Smooth muscle cell (in vitro differentiated cells): ENCODE results near the gene BCR. TPM values are rescaled to one million over a fixed set of nuclear protein-coding genes. Genes with fewer than 3 reads are reported as not detected.
"Not testable (repeated sequence)": the region's sequence is repeated elsewhere in the genome, so short reads cannot be mapped to it uniquely, and the experiment has no call there.

Experiments used
- DNase-seq: peaks from one replicate; lab custom pipeline; 2025; ENCODE audit not compliant: unreplicated experiment; lab: John Stamatoyannopoulos, UW
- H2AFZ ChIP-seq: fragments of 200-600 bp; sonication (generic); 2 replicates; pipeline ENCODE4 v1.6.0; 2016; ENCODE audit warnings: antibody characterized with exemption, low read depth, mild to moderate bottlenecking
- H3F3A ChIP-seq: fragments of 200-600 bp; sonication (generic); 2 replicates; pipeline ENCODE4 v1.6.0; 2017; ENCODE audit warnings: antibody characterized with exemption, low read depth
- H3K27ac ChIP-seq: fragments of 200-600 bp; sonication (generic); 2 replicates; pipeline ENCODE4 v1.5.1; 2016; ENCODE audit warnings: low read depth, mild to moderate bottlenecking
- H3K27me3 ChIP-seq: fragments of 200-600 bp; sonication (generic); 2 replicates; pipeline ENCODE4 v1.6.1; 2016; ENCODE audit warnings: low read depth, mild to moderate bottlenecking
- H3K36me3 ChIP-seq: fragments of 200-600 bp; sonication (generic); 2 replicates; pipeline ENCODE4 v1.5.1; 2016; ENCODE audit warnings: low read depth
- H3K4me1 ChIP-seq: fragments of 200-600 bp; sonication (generic); 2 replicates; pipeline ENCODE4 v1.5.1; 2016; ENCODE audit warnings: low read depth
- H3K4me2 ChIP-seq: fragments of 200-600 bp; sonication (generic); 2 replicates; pipeline ENCODE4 v1.6.0; 2016; ENCODE audit warnings: mild to moderate bottlenecking
- H3K4me3 ChIP-seq: fragments of 200-600 bp; sonication (generic); 2 replicates; pipeline ENCODE4 v1.5.1; 2016; ENCODE audit warnings: mild to moderate bottlenecking
- H3K79me2 ChIP-seq: fragments of 200-600 bp; sonication (generic); 2 replicates; pipeline ENCODE4 v1.6.0; 2016; ENCODE audit warnings: low read depth, mild to moderate bottlenecking
- H3K9ac ChIP-seq: fragments of 200-600 bp; sonication (generic); 2 replicates; pipeline ENCODE4 v1.6.0; 2016; ENCODE audit warnings: low read depth
- H3K9me3 ChIP-seq: fragments of 200-600 bp; sonication (generic); replicated peaks from 2 replicates; pipeline ENCODE4 v1.5.1; 2016; ENCODE audit warnings: low read depth
- H4K20me1 ChIP-seq: fragments of 200-600 bp; sonication (generic); 2 replicates; pipeline ENCODE4 v1.6.0; 2016; ENCODE audit warnings: low read depth
- WGBS: methylation state at CpG from one replicate; pipeline ENCODE4 v1.1.7; 2016; ENCODE audit warnings: low lambda C conversion rate; 5-methylcytosine and 5-hydroxymethylcytosine counted together
- polyA plus RNA-seq: library from polyadenylated mRNA; unstranded; fragments of >200 nt; fragmentation: Nextera tagmentation; extraction: Ambion mirVana; gene quantifications from 2 replicates; pipeline ENCODE4 v1.2.1, GENCODE V29; 2016
- total RNA-seq: library from RNA; depleted of rRNA; stranded (reverse); fragments of >200 nt; gene quantifications from 2 replicates; pipeline ENCODE4 v1.2.3, GENCODE V29; 2014
- TF ChIP-seq, protein P1 (sequence below): fragments of 200-600 bp; sonication (generic); IDR thresholded peaks from 2 replicates; pipeline ENCODE4 v1.5.1; 2017; ENCODE audit warnings: borderline replicate concordance, mild to moderate bottlenecking, antibody characterized with exemption; ENCODE audit not compliant: insufficient read depth, poor library complexity, severe bottlenecking

BCR gene
- total and polyA plus RNA-seq, 2 experiments from 2014 or later = 11.1 to 13.4 TPM

DNA sequence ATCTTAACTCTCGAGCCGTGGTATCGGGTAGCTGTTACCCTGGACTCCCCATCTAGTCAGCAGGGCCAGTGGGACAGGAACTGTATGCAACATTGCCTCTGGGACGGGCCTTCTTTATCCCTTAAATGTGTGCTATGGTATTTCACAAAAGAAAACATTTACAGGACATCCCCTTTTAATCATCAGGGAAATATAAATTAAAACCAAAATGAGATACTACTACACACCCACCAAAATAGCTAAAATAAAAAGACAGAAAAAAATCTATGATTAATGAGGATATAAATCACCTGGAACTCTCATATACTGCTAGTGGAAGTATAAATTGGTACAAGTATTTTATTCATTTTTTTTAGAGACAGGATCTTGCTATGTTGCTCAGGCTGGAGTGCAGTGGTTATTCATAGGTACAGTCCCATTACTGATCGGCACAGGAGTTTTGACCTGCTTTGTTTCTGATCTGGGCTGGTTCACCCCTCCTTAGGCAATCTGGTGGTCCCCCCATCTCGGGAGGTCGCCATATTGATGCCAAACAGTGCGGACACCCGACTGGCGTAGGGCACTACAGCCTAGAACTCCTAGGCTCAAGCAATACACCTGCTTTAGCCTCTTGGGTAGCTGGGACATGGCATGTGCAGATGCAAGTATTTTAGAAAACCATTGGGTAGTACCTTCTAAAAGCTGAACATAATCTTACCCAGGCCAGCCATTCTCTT is 47.8 kb upstream of the BCR start:
- Histone ChIP-seq H3K36me3 (no peaks in the 10 kb centered on the region), H3K4me3 (no peak overlapping the region)
- TF ChIP-seq, protein P1, sequence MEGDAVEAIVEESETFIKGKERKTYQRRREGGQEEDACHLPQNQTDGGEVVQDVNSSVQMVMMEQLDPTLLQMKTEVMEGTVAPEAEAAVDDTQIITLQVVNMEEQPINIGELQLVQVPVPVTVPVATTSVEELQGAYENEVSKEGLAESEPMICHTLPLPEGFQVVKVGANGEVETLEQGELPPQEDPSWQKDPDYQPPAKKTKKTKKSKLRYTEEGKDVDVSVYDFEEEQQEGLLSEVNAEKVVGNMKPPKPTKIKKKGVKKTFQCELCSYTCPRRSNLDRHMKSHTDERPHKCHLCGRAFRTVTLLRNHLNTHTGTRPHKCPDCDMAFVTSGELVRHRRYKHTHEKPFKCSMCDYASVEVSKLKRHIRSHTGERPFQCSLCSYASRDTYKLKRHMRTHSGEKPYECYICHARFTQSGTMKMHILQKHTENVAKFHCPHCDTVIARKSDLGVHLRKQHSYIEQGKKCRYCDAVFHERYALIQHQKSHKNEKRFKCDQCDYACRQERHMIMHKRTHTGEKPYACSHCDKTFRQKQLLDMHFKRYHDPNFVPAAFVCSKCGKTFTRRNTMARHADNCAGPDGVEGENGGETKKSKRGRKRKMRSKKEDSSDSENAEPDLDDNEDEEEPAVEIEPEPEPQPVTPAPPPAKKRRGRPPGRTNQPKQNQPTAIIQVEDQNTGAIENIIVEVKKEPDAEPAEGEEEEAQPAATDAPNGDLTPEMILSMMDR = no peak

DNA sequence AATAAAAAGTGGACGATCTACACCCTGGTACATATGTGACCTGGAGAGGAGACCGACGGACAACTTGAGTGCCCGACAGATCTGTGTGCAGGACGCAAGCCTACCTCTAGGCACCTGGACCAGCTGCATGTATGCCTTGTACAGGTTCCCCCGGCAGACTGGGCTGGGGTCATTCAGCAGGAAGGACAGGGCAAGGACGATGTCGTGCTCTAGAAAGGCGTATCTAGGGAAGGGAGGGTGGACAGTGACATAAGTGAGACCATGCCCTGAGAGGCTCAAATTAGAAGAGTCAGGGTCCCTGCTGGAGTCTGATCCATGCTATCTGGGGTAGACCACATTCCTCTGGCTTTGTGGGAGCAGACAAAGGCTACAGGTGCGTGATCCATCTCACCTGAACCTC is 46.4 kb upstream of the BCR start:
- no peak for DNase-seq
- WGBS = 91% methylated on average over 10 of the region's 10 CpGs
- TF ChIP-seq, protein P1 = no peak
- peaks cover 8% of the 10 kb centered on the region for H3K27me3 ChIP-seq
- H3K9me3 ChIP-seq = no peaks in the 10 kb centered on the region
- H3K4me3 ChIP-seq = no peak overlapping the region
- no peak overlapping the region for H3K27ac ChIP-seq
- no peaks in the 10 kb centered on the region for H3K4me1 ChIP-seq
- no peak overlapping the region for H2AFZ ChIP-seq
- no peaks in the 10 kb centered on the region for H3K79me2 ChIP-seq
- H3K9ac ChIP-seq = no peak overlapping the region
- H4K20me1 ChIP-seq = no peaks in the 10 kb centered on the region
- no peaks in the 10 kb centered on the region for H3K36me3 ChIP-seq
- H3K4me2 ChIP-seq = no peak overlapping the region
- no peaks in the 10 kb centered on the region for H3F3A ChIP-seq

More for the DNA sequence above, 47.8 kb upstream of the BCR start:
- no peak for DNase-seq
- peaks cover 8% of the 10 kb centered on the region for H3K27me3 ChIP-seq
- no peaks in the 10 kb centered on the region for H3F3A ChIP-seq
- H3K4me2 ChIP-seq = no peak overlapping the region
- no peaks in the 10 kb centered on the region for H3K9me3 ChIP-seq
- no peaks in the 10 kb centered on the region for H4K20me1 ChIP-seq
- no peaks in the 10 kb centered on the region for H3K4me1 ChIP-seq
- WGBS = 88% methylated on average over 10 of the region's 10 CpGs
- H2AFZ ChIP-seq = no peak overlapping the region
- no peak overlapping the region for H3K9ac ChIP-seq
- H3K79me2 ChIP-seq = no peaks in the 10 kb centered on the region
- H3K27ac ChIP-seq = no peak overlapping the region

DNA sequence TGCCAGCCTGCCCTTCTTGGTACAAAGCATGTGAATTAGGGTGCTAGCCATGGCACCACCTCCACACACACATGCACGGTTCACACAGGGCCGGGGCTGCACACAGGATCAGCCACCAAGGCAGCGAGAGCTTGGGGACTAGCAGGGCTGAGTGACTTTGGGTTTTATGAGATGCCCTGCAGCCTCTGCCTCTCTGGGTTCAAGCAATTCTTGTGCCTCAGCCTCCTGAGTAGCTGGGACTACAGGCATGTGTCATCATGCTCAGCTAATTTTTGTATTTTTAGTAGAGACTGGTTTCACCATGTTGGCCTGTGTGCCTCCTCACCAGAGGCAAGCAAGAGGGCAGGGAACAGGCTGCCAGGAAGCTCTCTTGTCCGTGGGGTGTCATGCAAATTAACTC is 43.3 kb upstream of the BCR start:
- H3K4me3 ChIP-seq, H2AFZ ChIP-seq: not testable (repeated sequence)
- WGBS = 87% methylated on average over 3 of the region's 4 CpGs

GRCh38 chr22:23137468-23137867 is 42.8 kb upstream of the BCR start:
- H3K4me3 ChIP-seq = no peak overlapping the region
- no peak overlapping the region for H3K9ac ChIP-seq
- peaks cover 10% of the 10 kb centered on the region for H3K4me1 ChIP-seq
- no peaks in the 10 kb centered on the region for H3K79me2 ChIP-seq
- no peaks in the 10 kb centered on the region for H4K20me1 ChIP-seq
- no peak overlapping the region for H2AFZ ChIP-seq
- DNase-seq = no peak
- no peaks in the 10 kb centered on the region for H3F3A ChIP-seq
- H3K36me3 ChIP-seq = no peaks in the 10 kb centered on the region
- H3K9me3 ChIP-seq = no peaks in the 10 kb centered on the region
- H3K27me3 ChIP-seq = no peaks in the 10 kb centered on the region
- H3K27ac ChIP-seq = no peak overlapping the region
- TF ChIP-seq, protein P1 = no peak
- WGBS = 82% methylated on average over 3 of the region's 3 CpGs
- no peak overlapping the region for H3K4me2 ChIP-seq

More for the DNA sequence above, 43.3 kb upstream of the BCR start:
- not testable (repeated sequence) for H3K79me2 ChIP-seq, H3K9ac ChIP-seq, H3K36me3 ChIP-seq, H3K27me3 ChIP-seq, H3K9me3 ChIP-seq, H4K20me1 ChIP-seq, H3F3A ChIP-seq, H3K27ac ChIP-seq, H3K4me2 ChIP-seq, H3K4me1 ChIP-seq, DNase-seq
